Neutrophil (primary cell): ENCODE results near the gene ZNF407.

Source experiments
- H3K27ac ChIP-seq: fragments of 200-600 bp; sonication (generic); 2 replicates; pipeline ENCODE4 v1.5.1; 2016; ENCODE audit warnings: mild to moderate bottlenecking, moderate library complexity
- H3K27me3 ChIP-seq: fragments of 200-600 bp; sonication (generic); 2 replicates; pipeline ENCODE4 v1.6.0; 2016; ENCODE audit warnings: mild to moderate bottlenecking
- H3K36me3 ChIP-seq: fragments of 200-600 bp; sonication (generic); 2 replicates; pipeline ENCODE4 v1.5.1; 2017
- H3K4me1 ChIP-seq, 2 experiments: fragments of 200-600 bp in 1 of 2; sonication (generic) in 1 of 2; 1 replicate in 1 of 2; 2 replicates in 1 of 2; pipeline versions ENCODE4 v1.5.1 to v1.6.1; 2013 to 2016; ENCODE audit warnings: low read depth in 1 of 2, low read length in 1 of 2, mild to moderate bottlenecking in 1 of 2, moderate library complexity in 1 of 2; ENCODE audit not compliant: control insufficient read depth in 1 of 2, insufficient read depth in 1 of 2
- H3K4me3 ChIP-seq, 2 experiments: fragments of 200-600 bp in 1 of 2; sonication (generic) in 1 of 2; 1 replicate in 1 of 2; 2 replicates in 1 of 2; pipeline ENCODE4 v1.5.1; 2013 to 2016; ENCODE audit warnings: low read depth in 1 of 2, low read length in 1 of 2, mild to moderate bottlenecking in 1 of 2, moderate library complexity in 1 of 2
- H3K9me3 ChIP-seq: fragments of 200-600 bp; sonication (generic); 2 replicates; pipeline ENCODE4 v1.5.1; 2016
- CTCF ChIP-seq: fragments of 200-600 bp; sonication (generic); IDR thresholded peaks from 2 replicates; pipeline ENCODE4 v1.5.1; 2016; ENCODE audit warnings: antibody characterized with exemption

ZNF407 gene

GRCh38 chr18:74571895-74572680 lies 25.6 kb upstream of the ZNF407 start:
- H3K36me3 ChIP-seq: no peaks in the 10 kb centered on the region
- TF ChIP-seq CTCF: no peak
- no peak overlapping the region for H3K4me3 ChIP-seq
- H3K27ac ChIP-seq: no peak overlapping the region
- H3K27me3 ChIP-seq: peaks cover 5% of the 10 kb centered on the region
- H3K9me3 ChIP-seq: no peaks in the 10 kb centered on the region
- peaks cover 16 to 21% of the 10 kb centered on the region in 2 experiments for H3K4me1 ChIP-seq

- Histone ChIP-seq H3K4me1 (peaks cover 11 to 17% of the 10 kb centered on the region in 2 experiments), H3K27ac (no peak overlapping the region), H3K36me3 (no peaks in the 10 kb centered on the region), H3K27me3 (peaks cover 5% of the 10 kb centered on the region), H3K9me3 (no peaks in the 10 kb centered on the region), H3K4me3 (no peak overlapping the region)
- TF ChIP-seq CTCF: no peak
Measured at GRCh38 chr18:74573053-74573452, 24.6 kb upstream of the ZNF407 start.

- no peak overlapping the region for H3K4me3 ChIP-seq
- H3K4me1 ChIP-seq: peaks cover 6 to 11% of the 10 kb centered on the region in 2 experiments
- TF ChIP-seq CTCF: no peak
- no peaks in the 10 kb centered on the region for H3K9me3 ChIP-seq
- no peaks in the 10 kb centered on the region for H3K27me3 ChIP-seq
- H3K27ac ChIP-seq: no peak overlapping the region
- H3K36me3 ChIP-seq: no peaks in the 10 kb centered on the region
Measured at GRCh38 chr18:74574916-74575315, 22.8 kb upstream of the ZNF407 start.

GRCh38 chr18:74577019-74577418 lies 20.7 kb upstream of the ZNF407 start:
- H3K27me3 ChIP-seq: no peaks in the 10 kb centered on the region
- no peak overlapping the region for H3K4me3 ChIP-seq
- H3K4me1 ChIP-seq: peaks cover 15 to 23% of the 10 kb centered on the region in 2 experiments
- H3K9me3 ChIP-seq: no peaks in the 10 kb centered on the region
- H3K27ac ChIP-seq: no peak overlapping the region
- no peaks in the 10 kb centered on the region for H3K36me3 ChIP-seq
- TF ChIP-seq CTCF: no peak

- Histone ChIP-seq H3K4me1 (peaks cover 31 to 34% of the 10 kb centered on the region in 2 experiments), H3K27me3 (no peaks in the 10 kb centered on the region), H3K9me3 (no peaks in the 10 kb centered on the region), H3K27ac (no peak overlapping the region), H3K4me3 (no peak overlapping the region), H3K36me3 (no peaks in the 10 kb centered on the region)
- no peak for TF ChIP-seq CTCF
Measured at GRCh38 chr18:74579496-74580065, 18.1 kb upstream of the ZNF407 start.
